GM12891 (cell line): ENCODE measurements around the gene IQCE.

Experiments used
- DNase-seq: peaks from one replicate; pipeline ENCODE4 v3.0.0; 2011; ENCODE audit warnings: low spot score; ENCODE audit not compliant: insufficient read length
- FAIRE-seq: peaks from 2 replicates; lab custom pipeline; 2011; peaks lifted over from hg19 to GRCh38; lab: Jason Lieb, UNC
- PAX5 ChIP-seq: IDR thresholded peaks from 2 replicates; pipeline ENCODE4 v1.6.1; 2011; ENCODE audit warnings: low read length, moderate library complexity, mild to moderate bottlenecking; ENCODE audit not compliant: insufficient read depth, severe bottlenecking
- POLR2A ChIP-seq: IDR thresholded peaks from 2 replicates; pipeline ENCODE4 v1.6.1; 2011; ENCODE audit warnings: low read depth, low read length, control low read depth
- POLR2AphosphoS5 ChIP-seq: IDR thresholded peaks from 2 replicates; pipeline ENCODE4 v1.6.1; 2011; ENCODE audit warnings: low read depth, low read length, control low read depth
- POU2F2 ChIP-seq: IDR thresholded peaks from 2 replicates; pipeline ENCODE4 v1.6.1; 2011; ENCODE audit warnings: low read depth, mild to moderate bottlenecking, control low read depth, low read length, moderate library complexity
- SPI1 ChIP-seq: IDR thresholded peaks from 2 replicates; pipeline ENCODE4 v1.6.1; 2011; ENCODE audit warnings: low read depth, low read length, control low read depth
- TAF1 ChIP-seq: IDR thresholded peaks from 2 replicates; pipeline ENCODE4 v1.6.1; 2011; ENCODE audit warnings: low read depth, low read length, control low read depth

Gene IQCE

DNA sequence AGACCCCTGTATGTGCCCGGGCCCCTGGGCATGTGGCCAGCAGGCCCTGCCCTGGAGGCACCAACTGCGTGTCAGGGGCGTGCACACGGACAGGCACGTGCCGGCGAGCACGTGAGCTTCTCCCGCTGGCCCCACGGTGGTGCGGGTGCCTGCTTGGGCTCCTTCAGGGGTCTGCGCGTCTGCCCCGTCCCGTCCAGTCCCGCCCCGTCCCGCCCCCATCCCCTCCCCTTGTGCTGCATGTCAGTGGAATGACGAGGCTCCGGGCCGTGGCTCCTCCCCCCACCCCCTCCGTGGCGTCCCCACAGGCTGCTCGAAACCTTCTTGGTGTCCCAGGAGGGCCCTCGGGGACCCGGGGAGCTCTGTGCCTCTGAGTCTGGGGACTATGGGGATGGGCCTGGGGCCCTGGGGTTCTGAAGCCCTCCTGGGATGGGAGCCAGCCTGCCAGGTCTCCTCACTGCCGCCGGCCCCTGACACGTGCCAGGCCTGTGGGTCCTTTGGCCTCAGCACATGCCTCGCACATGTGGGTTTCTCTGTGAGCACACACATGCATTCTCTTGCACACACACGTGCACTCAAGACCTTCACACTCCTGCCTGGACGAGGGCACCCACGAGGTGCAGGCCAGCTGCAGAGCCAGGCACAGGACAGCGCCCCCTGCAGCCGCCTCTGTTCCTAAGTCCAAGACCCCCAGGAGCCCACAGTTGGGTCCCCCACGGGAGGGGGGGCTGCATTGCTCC, 101.7 kb downstream of the IQCE start:
- TF ChIP-seq POLR2AphosphoS5 (no peak), SPI1 (no peak), PAX5 (no peak), POU2F2 (no peak), POLR2A (no peak), TAF1 (no peak)
- FAIRE-seq = no peak
- no peak for DNase-seq

- DNase-seq (no peak), FAIRE-seq (no peak)
- no peak for TF ChIP-seq PAX5
- no peak for TF ChIP-seq SPI1
- TF ChIP-seq POLR2A = no peak
- no peak for TF ChIP-seq TAF1
- TF ChIP-seq POU2F2 = no peak
- TF ChIP-seq POLR2AphosphoS5 = no peak
Measured at GRCh38 chr7:2661096-2661449, 102.3 kb downstream of the IQCE start.

DNA sequence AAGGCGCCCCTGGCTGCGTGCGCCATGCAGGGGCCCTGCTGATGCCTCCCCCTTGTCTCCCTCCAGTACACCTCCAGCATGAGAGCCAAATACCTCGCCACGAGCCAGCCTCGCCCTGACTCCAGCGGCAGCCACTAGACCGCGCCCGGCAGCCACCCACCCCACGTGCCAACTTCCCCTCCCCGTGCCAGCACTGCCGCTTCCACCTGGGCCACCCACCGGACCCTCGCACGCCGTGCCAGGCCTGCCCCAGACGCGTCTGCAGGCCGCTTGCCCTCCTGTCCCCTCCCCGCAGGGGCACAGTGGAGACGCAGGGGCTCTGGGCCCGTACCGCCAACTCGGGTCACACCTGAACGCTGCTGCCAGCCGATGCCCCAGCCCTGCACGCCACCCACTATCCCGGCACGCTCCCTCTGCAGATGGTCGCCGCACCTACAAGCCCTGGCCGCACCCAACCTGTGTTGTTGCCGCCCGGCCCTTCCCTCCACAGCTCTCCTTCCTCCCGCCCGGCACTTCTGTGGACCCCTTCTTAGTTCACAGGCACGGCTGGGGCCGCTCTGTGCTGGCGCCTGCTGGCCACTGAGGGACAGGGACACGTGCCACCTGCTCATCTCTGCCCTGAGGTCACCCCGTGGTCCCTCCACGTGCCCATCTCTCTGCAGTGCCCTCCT, 103.0 kb downstream of the IQCE start:
- FAIRE-seq (no peak), DNase-seq (no peak)
- TF ChIP-seq TAF1 = no peak
- no peak for TF ChIP-seq POU2F2

GRCh38 chr7:2662273-2663120, 103.7 kb downstream of the IQCE start:
- no peak for TF ChIP-seq POU2F2
- FAIRE-seq (no peak), DNase-seq (no peak)

GRCh38 chr7:2663121-2663886, 104.5 kb downstream of the IQCE start:
- FAIRE-seq (no peak), DNase-seq (no peak)
- TF ChIP-seq POLR2AphosphoS5 = no peak
- TF ChIP-seq TAF1 = no peak
- TF ChIP-seq SPI1 = no peak
- no peak for TF ChIP-seq POU2F2
- TF ChIP-seq PAX5 = no peak
- no peak for TF ChIP-seq POLR2A

GRCh38 chr7:2663960-2664359, 105.2 kb downstream of the IQCE start:
- no peak for TF ChIP-seq POLR2A
- no peak for TF ChIP-seq PAX5
- TF ChIP-seq SPI1 = no peak
- no peak for TF ChIP-seq POLR2AphosphoS5
- no peak for TF ChIP-seq TAF1
- no peak for TF ChIP-seq POU2F2
- FAIRE-seq (no peak), DNase-seq (no peak)
